Measurements from ENCODE around the gene MSH6. TPM values are rescaled to one million over a fixed set of nuclear protein-coding genes. Genes with fewer than 3 reads are reported as not detected.

The MSH6 gene
- total RNA-seq, 1 donor from 2014 or later = 140 TPM

GRCh38 chr2:47738331-47738730, 44.6 kb upstream of the MSH6 start:
- H3K4me3 Mint-ChIP-seq = no peak overlapping the region
- H3K4me1 Mint-ChIP-seq = no peaks in the 10 kb centered on the region
- H3K36me3 Mint-ChIP-seq = no peaks in the 10 kb centered on the region
- no peak for DNase-seq (ENCODE audit: low spot score in 2 of 2, unreplicated experiment in 2 of 2)
- no peak overlapping the region for H3K27ac Mint-ChIP-seq
- H3K9me3 Mint-ChIP-seq = no peaks in the 10 kb centered on the region
- TF ChIP-seq CTCF (IDR thresholded peaks at IDR 0.05; ENCODE audit: unreplicated experiment) = no peak
- peaks cover 4% of the 10 kb centered on the region for H3K27me3 Mint-ChIP-seq (ENCODE audit: low read depth)

GRCh38 chr2:47741101-47741500, 41.8 kb upstream of the MSH6 start:
- no peak for DNase-seq (ENCODE audit: low spot score in 2 of 2, unreplicated experiment in 2 of 2)
- TF ChIP-seq CTCF (IDR thresholded peaks at IDR 0.05; ENCODE audit: unreplicated experiment) = no peak
- Mint-ChIP-seq H3K27ac (no peak overlapping the region), H3K9me3 (no peaks in the 10 kb centered on the region), H3K36me3 (no peaks in the 10 kb centered on the region), H3K4me1 (no peaks in the 10 kb centered on the region), H3K27me3 (ENCODE audit: low read depth) (peaks cover 4% of the 10 kb centered on the region), H3K4me3 (no peak overlapping the region)

- no peak overlapping the region for H3K4me3 Mint-ChIP-seq
- H3K9me3 Mint-ChIP-seq = peaks cover 1% of the 10 kb centered on the region
- no peaks in the 10 kb centered on the region for H3K36me3 Mint-ChIP-seq
- TF ChIP-seq CTCF (IDR thresholded peaks at IDR 0.05; ENCODE audit: unreplicated experiment) = no peak
- no peaks in the 10 kb centered on the region for H3K4me1 Mint-ChIP-seq
- DNase-seq (ENCODE audit: low spot score in 2 of 2, unreplicated experiment in 2 of 2) = no peak
- peaks cover 4% of the 10 kb centered on the region for H3K27me3 Mint-ChIP-seq (ENCODE audit: low read depth)
- H3K27ac Mint-ChIP-seq = no peak overlapping the region
These were observed 41.3 kb upstream of the MSH6 start for GRCh38 chr2:47741637-47742036.

DNA sequence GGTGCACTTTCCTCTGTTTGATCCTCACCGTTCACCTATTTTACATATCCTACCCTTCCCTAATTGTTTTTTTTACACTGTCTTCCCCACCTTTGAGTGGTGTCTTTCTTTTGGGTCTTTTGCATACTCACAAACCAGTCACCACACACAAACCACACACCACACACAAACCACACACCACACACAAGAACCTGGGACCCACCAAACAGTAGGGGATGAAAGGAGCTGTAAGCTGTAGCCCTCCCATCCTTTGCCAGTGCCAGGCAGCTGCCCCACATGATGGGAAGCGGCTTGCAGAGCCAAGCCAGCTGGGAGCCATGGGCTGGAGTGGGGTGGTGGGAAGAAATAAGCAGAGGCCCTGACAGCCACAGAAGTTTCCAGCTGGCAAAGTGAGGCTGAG, 38.9 kb upstream of the MSH6 start:
- Mint-ChIP-seq H3K4me3 (no peak overlapping the region), H3K27me3 (ENCODE audit: low read depth) (peaks cover 4% of the 10 kb centered on the region), H3K36me3 (no peaks in the 10 kb centered on the region), H3K4me1 (no peaks in the 10 kb centered on the region), H3K9me3 (peaks cover 12% of the 10 kb centered on the region), H3K27ac (no peak overlapping the region)
- DNase-seq (ENCODE audit: low spot score in 2 of 2, unreplicated experiment in 2 of 2) = no peak
- TF ChIP-seq CTCF (IDR thresholded peaks at IDR 0.05; ENCODE audit: unreplicated experiment) = no peak

DNA sequence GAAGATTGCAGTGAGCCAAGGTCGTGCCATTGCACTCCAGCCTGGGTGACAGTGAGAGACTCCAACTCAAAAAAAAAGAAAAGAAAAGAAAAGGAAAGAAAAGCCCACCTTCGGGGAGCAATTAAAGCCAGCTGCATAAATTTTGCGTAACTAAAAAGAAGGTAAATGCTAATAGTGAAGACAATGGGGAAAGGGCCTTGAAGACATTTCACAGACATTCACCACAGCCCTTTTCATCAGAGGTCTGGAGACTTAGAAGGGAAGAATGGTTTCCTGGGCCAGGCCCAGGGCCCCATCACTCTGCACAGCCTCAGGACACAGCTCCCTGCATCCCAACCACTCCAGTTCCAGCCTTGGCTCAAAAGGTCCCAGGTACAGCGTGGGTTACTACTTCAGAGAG, 35.1 kb upstream of the MSH6 start:
- H3K9me3 Mint-ChIP-seq = peaks cover 12% of the 10 kb centered on the region
- H3K36me3 Mint-ChIP-seq = no peaks in the 10 kb centered on the region
- TF ChIP-seq CTCF (IDR thresholded peaks at IDR 0.05; ENCODE audit: unreplicated experiment) = no peak
- H3K4me1 Mint-ChIP-seq = peaks cover 11% of the 10 kb centered on the region
- H3K27me3 Mint-ChIP-seq (ENCODE audit: low read depth) = no peaks in the 10 kb centered on the region
- H3K27ac Mint-ChIP-seq = no peak overlapping the region
- no peak for DNase-seq (ENCODE audit: low spot score in 2 of 2, unreplicated experiment in 2 of 2)
- no peak overlapping the region for H3K4me3 Mint-ChIP-seq

DNA sequence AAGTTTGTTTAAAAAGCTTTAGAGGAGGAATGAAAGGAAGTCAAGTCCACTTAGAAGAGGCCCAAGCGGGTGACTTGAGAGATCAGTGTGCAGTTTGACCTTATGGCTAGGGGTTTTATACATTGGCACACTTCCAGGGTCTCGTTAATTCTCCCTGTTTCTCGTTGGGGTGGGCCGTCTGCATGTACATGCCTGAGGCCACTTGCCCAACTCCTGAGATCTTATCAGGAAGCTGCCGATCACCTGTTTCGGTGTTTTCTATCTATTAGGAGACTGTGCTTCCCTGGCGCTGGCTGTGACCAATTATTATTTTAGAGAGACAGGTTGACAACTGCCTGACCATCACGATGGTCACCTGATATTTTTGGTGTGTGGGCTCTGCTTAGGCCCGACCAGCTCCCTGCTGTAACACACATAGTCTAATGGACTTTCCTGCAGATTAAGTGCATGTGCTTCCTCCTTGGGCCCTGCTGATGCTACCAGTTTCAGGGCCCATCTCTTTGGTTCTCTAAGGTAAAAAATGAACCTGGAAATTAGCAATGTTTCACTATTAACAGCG, 31.0 kb upstream of the MSH6 start:
- Mint-ChIP-seq H3K27me3 (ENCODE audit: low read depth) (no peaks in the 10 kb centered on the region), H3K27ac (peak overlapping the region; percentile 55), H3K9me3 (peaks cover 7% of the 10 kb centered on the region), H3K4me3 (no peak overlapping the region), H3K36me3 (no peaks in the 10 kb centered on the region), H3K4me1 (peaks cover 28% of the 10 kb centered on the region)
- no peak for DNase-seq (ENCODE audit: low spot score in 2 of 2, unreplicated experiment in 2 of 2)
- no peak for TF ChIP-seq CTCF (IDR thresholded peaks at IDR 0.05; ENCODE audit: unreplicated experiment)

Measured in mesothelial cell of epicardium (in vitro differentiated cells).